GM19467 (cell line): ENCODE results near the gene SAP130.

Experiments used
- ATAC-seq: cut with Tn5 transposase; IDR thresholded peaks from one replicate; pipeline ENCODE4 v1.9.1; 2021; ENCODE audit warnings: mild to moderate bottlenecking, moderate library complexity; ENCODE audit not compliant: unreplicated experiment

Gene SAP130

GRCh38 chr2:128026448-128027277, 1.2 kb downstream of the SAP130 start:
- no peak for ATAC-seq

- no peak for ATAC-seq
Observed at GRCh38 chr2:128024816-128025215, 3.0 kb downstream of the SAP130 start.

- no peak for ATAC-seq
Observed at GRCh38 chr2:128017561-128017960, 10.3 kb downstream of the SAP130 start.

- no peak for ATAC-seq
Observed at GRCh38 chr2:128016620-128017019, 11.2 kb downstream of the SAP130 start.

GRCh38 chr2:128012698-128013097, 15.2 kb downstream of the SAP130 start:
- ATAC-seq, result no peak

GRCh38 chr2:128008074-128008672, 19.7 kb downstream of the SAP130 start:
- ATAC-seq, result no peak

GRCh38 chr2:128004509-128004908, 23.4 kb downstream of the SAP130 start:
- no peak for ATAC-seq

GRCh38 chr2:128003463-128003862, 24.4 kb downstream of the SAP130 start:
- no peak for ATAC-seq

- no peak for ATAC-seq
Observed at GRCh38 chr2:127996160-127996559, 31.7 kb downstream of the SAP130 start.

GRCh38 chr2:127995725-127996124, 32.1 kb downstream of the SAP130 start:
- no peak for ATAC-seq

GRCh38 chr2:127993659-127994058, 34.2 kb downstream of the SAP130 start:
- no peak for ATAC-seq

GRCh38 chr2:127991742-127992141, 36.1 kb downstream of the SAP130 start:
- no peak for ATAC-seq

- ATAC-seq, result no peak
Observed at GRCh38 chr2:127986548-127987079, 41.2 kb downstream of the SAP130 start.

GRCh38 chr2:127985735-127986134, 42.1 kb downstream of the SAP130 start:
- ATAC-seq, result no peak

- ATAC-seq, result no peak
Observed at GRCh38 chr2:127985026-127985734, 42.7 kb downstream of the SAP130 start.

- no peak for ATAC-seq
Observed at GRCh38 chr2:127984551-127984950, 43.3 kb downstream of the SAP130 start.

GRCh38 chr2:127969446-127969845, 58.4 kb downstream of the SAP130 start:
- ATAC-seq, result no peak

- ATAC-seq, result no peak
Observed at GRCh38 chr2:127968610-127969339, 59.1 kb downstream of the SAP130 start.

GRCh38 chr2:127961729-127962128, 66.1 kb downstream of the SAP130 start:
- ATAC-seq, result no peak

- no peak for ATAC-seq
Observed at GRCh38 chr2:127957240-127957639, 70.6 kb downstream of the SAP130 start.

GRCh38 chr2:127954857-127955256, 73.0 kb downstream of the SAP130 start:
- no peak for ATAC-seq
